NK-92 (cell line): ENCODE results near the gene WDR20.
"Not testable (repeated sequence)": the region's sequence is repeated elsewhere in the genome, so short reads cannot be mapped to it uniquely, and the experiment has no call there.

Source experiments
- DNase-seq: peaks from one replicate; lab custom pipeline; 2025; ENCODE audit not compliant: unreplicated experiment; lab: John Stamatoyannopoulos, UW

Gene WDR20

DNA sequence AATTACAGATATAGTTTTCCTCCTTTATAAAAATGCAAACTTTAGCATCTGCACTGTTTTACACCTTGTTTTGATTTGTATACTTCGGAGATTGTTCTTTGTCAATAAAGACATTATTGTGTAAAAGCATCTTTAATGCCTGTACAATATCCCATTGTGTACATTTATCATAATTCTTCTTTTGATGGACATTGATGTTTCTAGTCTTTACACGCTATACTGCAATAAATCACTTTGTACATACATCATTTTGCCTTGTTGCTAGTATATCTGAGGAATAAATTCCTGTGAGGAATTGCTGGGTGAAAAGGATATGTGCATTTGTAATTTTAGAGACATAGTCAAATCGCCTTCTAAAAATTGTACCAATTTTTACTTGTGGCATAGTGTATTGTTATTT, 30.4 kb downstream of the WDR20 start:
- no peak for DNase-seq

- no peak for DNase-seq
Observed at GRCh38 chr14:102171173-102172020, 31.7 kb downstream of the WDR20 start.

DNA sequence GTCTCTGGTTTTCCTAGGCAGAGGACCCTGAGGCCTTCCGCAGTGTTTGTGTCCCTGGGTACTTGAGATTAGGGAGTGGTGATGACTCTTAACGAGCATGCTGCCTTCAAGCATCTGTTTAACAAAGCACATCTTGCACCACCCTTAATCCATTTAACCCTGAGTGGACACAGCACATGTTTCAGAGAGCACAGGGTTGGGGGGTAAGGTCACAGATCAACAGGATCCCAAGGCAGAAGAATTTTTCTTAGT, 32.2 kb downstream of the WDR20 start:
- DNase-seq, result not testable (repeated sequence)

DNA sequence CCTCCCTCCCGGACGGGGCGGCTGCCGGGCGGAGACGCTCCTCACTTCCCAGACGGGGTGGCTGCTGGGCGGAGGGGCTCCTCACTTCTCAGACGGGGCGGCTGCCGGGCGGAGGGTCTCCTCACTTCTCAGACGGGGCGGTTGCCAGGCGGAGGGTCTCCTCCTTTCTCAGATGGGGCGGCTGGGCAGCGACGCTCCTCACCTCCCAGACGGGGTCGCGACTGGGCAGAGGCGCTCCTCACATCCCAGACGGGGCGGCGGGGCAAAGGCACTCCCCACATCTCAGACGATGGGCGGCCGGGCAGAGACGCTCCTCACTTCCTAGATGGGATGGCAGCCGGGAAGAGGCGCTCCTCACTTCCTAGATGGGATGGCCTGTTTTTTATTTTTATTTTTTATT, 33.0 kb downstream of the WDR20 start:
- DNase-seq, result not testable (repeated sequence)

GRCh38 chr14:102177161-102177560, 37.5 kb downstream of the WDR20 start:
- DNase-seq, result no peak

DNA sequence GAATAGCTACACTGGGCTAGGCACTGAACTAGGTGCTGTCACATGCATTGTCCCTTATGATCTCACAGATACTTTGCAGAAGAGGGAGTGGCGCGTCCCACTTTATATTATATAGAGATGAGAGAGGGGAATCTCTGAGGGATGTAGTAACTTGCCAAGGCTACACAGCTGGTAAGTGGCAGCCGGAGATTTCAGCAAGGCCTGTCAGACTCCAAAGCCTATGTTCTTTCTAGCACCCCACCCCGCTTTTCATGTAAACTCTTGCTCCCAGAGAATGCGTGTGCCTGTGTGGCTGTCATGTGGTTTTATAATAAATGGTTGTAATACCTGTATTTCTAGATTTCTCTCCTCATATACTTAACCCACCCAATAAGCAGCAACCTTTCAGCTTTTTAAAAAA, 39.1 kb downstream of the WDR20 start:
- no peak for DNase-seq

- DNase-seq, result no peak
Observed at GRCh38 chr14:102180248-102180998, 40.7 kb downstream of the WDR20 start.

GRCh38 chr14:102181187-102181586, 41.5 kb downstream of the WDR20 start:
- DNase-seq, result no peak

DNA sequence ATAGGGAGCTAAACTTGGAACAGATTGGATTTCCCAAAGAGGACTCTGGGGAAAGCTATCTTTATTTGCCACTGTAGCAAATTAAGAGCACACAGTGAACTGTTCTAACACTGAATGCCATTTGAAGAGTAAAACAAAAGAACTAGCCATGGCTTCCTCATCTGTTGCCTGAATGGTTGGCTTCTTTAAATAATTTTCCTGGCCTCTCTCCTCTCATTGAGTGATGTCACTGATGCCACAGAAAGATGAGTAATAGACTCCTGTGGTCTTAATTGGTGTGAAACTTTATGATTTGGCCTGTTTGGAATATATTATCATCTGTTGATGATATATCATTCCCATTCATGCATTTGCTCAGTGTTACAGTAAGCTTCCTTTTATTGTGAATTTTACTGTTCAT, 42.5 kb downstream of the WDR20 start:
- no peak for DNase-seq

GRCh38 chr14:102182936-102183619, 43.4 kb downstream of the WDR20 start:
- DNase-seq, result no peak

DNA sequence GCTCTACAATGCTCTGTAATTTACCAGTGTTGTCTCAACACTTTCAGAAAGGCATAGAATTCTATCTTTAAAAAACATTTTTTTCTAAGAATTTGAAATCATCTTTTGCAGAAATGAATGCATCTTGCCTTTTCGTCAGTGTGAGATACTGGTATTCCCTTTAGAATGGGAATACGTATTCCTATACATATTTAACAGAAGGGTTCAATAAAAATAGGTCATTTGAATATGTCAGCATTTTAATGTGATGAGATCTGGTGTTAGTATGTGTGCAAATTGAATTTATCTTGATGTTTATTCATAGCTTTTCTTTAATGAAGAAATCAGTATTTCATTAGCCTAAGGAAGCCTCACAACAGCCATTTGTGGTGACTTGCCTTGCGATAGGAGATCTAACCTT, 44.2 kb downstream of the WDR20 start:
- DNase-seq, result no peak

- DNase-seq, result no peak
Observed at GRCh38 chr14:102184316-102185035, 44.8 kb downstream of the WDR20 start.

GRCh38 chr14:102185360-102185759, 45.7 kb downstream of the WDR20 start:
- no peak for DNase-seq

- DNase-seq, result no peak
Observed at GRCh38 chr14:102187044-102187443, 47.3 kb downstream of the WDR20 start.

GRCh38 chr14:102187568-102188001, 47.9 kb downstream of the WDR20 start:
- DNase-seq, result no peak

- DNase-seq, result no peak
Observed at GRCh38 chr14:102188187-102188586, 48.5 kb downstream of the WDR20 start.

GRCh38 chr14:102189874-102190273, 50.2 kb downstream of the WDR20 start:
- no peak for DNase-seq

DNA sequence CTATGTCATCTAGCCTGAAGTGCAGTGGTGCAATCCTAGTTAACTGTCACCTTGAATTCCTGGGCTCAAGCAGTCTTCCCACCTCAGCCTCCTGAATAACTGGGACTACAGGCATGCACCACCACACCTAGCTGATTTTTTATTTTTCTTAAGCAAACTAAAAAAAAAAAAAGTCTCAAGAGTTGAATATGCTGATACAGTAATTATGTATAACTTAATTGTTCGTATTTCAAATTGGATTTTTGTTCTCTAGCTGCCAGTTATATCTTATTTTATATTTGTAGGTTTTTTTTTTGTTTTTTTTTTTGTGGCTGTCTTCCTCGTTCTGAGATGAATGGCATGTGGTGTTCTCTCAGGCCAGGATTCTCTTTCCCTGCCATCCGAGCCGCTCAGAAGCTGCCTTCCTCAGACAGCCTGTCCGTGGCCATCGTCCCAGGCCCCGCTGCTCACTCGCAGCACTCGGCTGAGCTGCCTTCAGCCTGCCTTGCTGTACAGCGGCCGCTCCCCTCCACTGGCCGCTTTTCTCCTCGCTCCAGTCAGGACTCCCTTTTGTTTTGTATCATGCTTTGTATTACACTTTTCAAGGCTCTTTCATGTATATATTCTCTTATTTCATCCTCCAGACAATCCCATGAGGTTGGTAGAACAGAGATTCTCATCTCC, 53.3 kb downstream of the WDR20 start:
- DNase-seq, result no peak

DNA sequence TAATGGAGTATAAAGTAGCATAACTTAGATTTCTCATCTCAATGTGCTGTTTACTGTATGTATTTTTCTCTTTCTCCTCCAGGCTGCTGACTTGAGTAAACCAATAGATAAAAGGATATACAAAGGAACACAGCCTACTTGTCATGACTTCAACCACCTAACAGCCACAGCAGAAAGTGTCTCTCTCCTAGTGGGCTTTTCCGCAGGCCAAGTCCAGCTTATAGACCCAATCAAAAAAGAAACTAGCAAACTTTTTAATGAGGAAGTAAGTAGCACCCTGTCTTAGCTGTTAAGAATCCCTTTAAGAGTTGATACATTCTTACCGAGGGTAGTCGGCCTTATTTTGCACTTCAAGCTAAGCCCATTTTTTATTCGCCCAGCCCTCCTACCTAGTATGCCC, 55.2 kb downstream of the WDR20 start:
- DNase-seq, result no peak

- DNase-seq, result no peak
Observed at GRCh38 chr14:102195446-102195845, 55.7 kb downstream of the WDR20 start.
